Measurements from ENCODE around the gene DUS2. TPM values are rescaled to one million over a fixed set of nuclear protein-coding genes. Genes with fewer than 3 reads are reported as not detected.

DUS2 gene
- total and polyA plus RNA-seq, 9 of the 15 experiments (the other 6 are each of a cell fraction or from before 2014, with no cell fraction given), result 5.8 to 22.5 (median 20.6) TPM

- TF ChIP-seq DMBX1 (CRISPR knock-in tag; IDR thresholded peaks at IDR 0.05; ENCODE audit: borderline replicate concordance) (peak; percentile 92), ZNF239 (CRISPR knock-in tag; IDR thresholded peaks at IDR 0.05) (peak; percentile 60), ZC3H11A (IDR thresholded peaks at IDR 0.05; ENCODE audit: low read depth, low read length) (no peak), CC2D1A (IDR thresholded peaks at IDR 0.05) (0 out of 2 replicates have a peak, but pooled peaks have one; percentile 41), ATF4 (CRISPR knock-in tag; IDR thresholded peaks at IDR 0.05) (peak; percentile 69; the same call in 1 of the 2 replicates), ESRRA (IDR thresholded peaks at IDR 0.05; ENCODE audit: borderline replicate concordance, low read depth) (peak; percentile 99), PHB2 (IDR thresholded peaks at IDR 0.05; ENCODE audit: low read depth) (no peak), ZNF146 (CRISPR knock-in tag; IDR thresholded peaks at IDR 0.05; ENCODE audit: unreplicated experiment) (no peak), ELF2 (CRISPR knock-in tag; IDR thresholded peaks at IDR 0.05) (no peak), MITF (IDR thresholded peaks at IDR 0.05) (peak; percentile 78; the same call in 1 of the 2 replicates), RFX7 (CRISPR knock-in tag; IDR thresholded peaks at IDR 0.05) (no peak), ZNF583 (CRISPR knock-in tag; IDR thresholded peaks at IDR 0.05) (peak; percentile 92), JUNB (CRISPR knock-in tag; conservative IDR thresholded peaks at IDR 0.05) (no peak), TCFL5 (CRISPR knock-in tag; conservative IDR thresholded peaks at IDR 0.05) (no peak; the same call in 1 of the 2 replicates), SIN3A (IDR thresholded peaks at IDR 0.05; ENCODE audit: borderline replicate concordance in 2 of 2, control insufficient read depth in 1 of 2, low read depth in 2 of 2, low read length in 2 of 2) (peak in 1 of 2 experiments; percentile 76; a peak in 2 of 4 replicates), BHLHE40 (IDR thresholded peaks at IDR 0.05; ENCODE audit: low read length) (peak; percentile 14), PML (IDR thresholded peaks at IDR 0.05; ENCODE audit: low read length) (peak; percentile 77), MXD1 (CRISPR knock-in tag; IDR thresholded peaks at IDR 0.05; ENCODE audit: borderline replicate concordance, poor library complexity, severe bottlenecking) (no peak), CXXC5 (CRISPR knock-in tag; IDR thresholded peaks at IDR 0.05) (peak; percentile 85), POLR2AphosphoS5 (IDR thresholded peaks at IDR 0.05; ENCODE audit: control insufficient read depth, insufficient read depth, low read depth, low read length) (peak; percentile 73), GATAD2B (IDR thresholded peaks at IDR 0.05; ENCODE audit: borderline replicate concordance) (0 out of 2 replicates have a peak, but pooled peaks have one; percentile 52), NR4A1 (CRISPR knock-in tag; IDR thresholded peaks at IDR 0.05) (peak; percentile 83; the same call in 1 of the 2 replicates), NR4A1 (tag; IDR thresholded peaks at IDR 0.05) (peak; percentile 87), FOXJ3 (CRISPR knock-in tag; IDR thresholded peaks at IDR 0.05) (no peak), GATA2 (CRISPR knock-in tag; IDR thresholded peaks at IDR 0.05) (peak; percentile 68), L3MBTL2 (IDR thresholded peaks at IDR 0.05) (peak; percentile 54; the same call in 1 of the 2 replicates), ILF3 (IDR thresholded peaks at IDR 0.05; ENCODE audit: borderline replicate concordance) (no peak), SNIP1 (IDR thresholded peaks at IDR 0.05; ENCODE audit: low read depth) (no peak), ETV1 (tag; conservative IDR thresholded peaks at IDR 0.05; ENCODE audit: low read depth) (peak; percentile 99)
These were observed 56.7 kb downstream of the DUS2 start (continued) for GRCh38 chr16:68079626-68080344.
